K562 (cell line): ENCODE measurements around the gene CTNNBL1. TPM values are rescaled to one million over a fixed set of nuclear protein-coding genes. Genes with fewer than 3 reads are reported as not detected.

Experiments used
- ATAC-seq: fragments of 200-7000 bp; cut with Tn5 transposase; 3 replicates; pipeline ENCODE4 v1.9.1; 2020; ENCODE audit warnings: moderate library complexity
- BruUV-seq: library from RNA; stranded (reverse); fragments of 400-500 nt; replicated peaks from 2 replicates; lab custom pipeline; 2021; lab: Mats Ljungman, UMichigan
- CTCF ChIA-PET: fragments of 300-600 bp; formaldehyde crosslinking; extraction: SDS; loops from one replicate; lab custom pipeline; 2021; ENCODE audit warnings: low intra/inter-chr PET ratio; lab: Yijun Ruan, JAX
- POLR2A ChIA-PET: fragments of 300-600, 350-650 bp; sonication (Branson Sonifier 250); formaldehyde crosslinking; extraction: SDS; loops from one replicate; lab custom pipeline; 2021; ENCODE audit warnings: antibody characterized with exemption, inconsistent platforms; lab: Yijun Ruan, JAX
- DNase-seq, 4 experiments: peaks; one replicate each; pipeline versions ENCODE4 v3.0.0 to v3.0.0-alpha.2; 2011 to 2018; ENCODE audit warnings: low spot score in 3 of 4, mixed read lengths in 3 of 4; ENCODE audit errors: extremely low read depth in 1 of 4
- FAIRE-seq: peaks from 2 replicates; lab custom pipeline; 2011; peaks lifted over from hg19 to GRCh38; lab: Jason Lieb, UNC
- H2AFZ ChIP-seq: 2 replicates; pipeline ENCODE4 v1.6.0; 2011; ENCODE audit warnings: low read depth, low read length, control low read depth, inconsistent platforms
- H3K27ac ChIP-seq: fragments of 200-600 bp; 3 replicates; pipeline ENCODE4 v1.8.0; 2011; ENCODE audit warnings: low read depth, mild to moderate bottlenecking, control low read depth, inconsistent platforms, low read length, moderate library complexity, mixed read lengths; ENCODE audit errors: extremely low read depth
- H3K27me3 ChIP-seq, 2 experiments: fragments of 300-600 bp in 1 of 2; 2 replicates in 1 of 2; 3 replicates in 1 of 2; pipeline versions ENCODE4 v1.6.0 to v1.8.0; 2011; ENCODE audit warnings: inconsistent platforms in 2 of 2, low read length in 2 of 2, mild to moderate bottlenecking in 1 of 2, mixed read lengths in 1 of 2, moderate library complexity in 1 of 2; ENCODE audit not compliant: control insufficient read depth in 2 of 2, insufficient read depth in 2 of 2
- H3K36me3 ChIP-seq: fragments of 300-600 bp; 3 replicates; pipeline ENCODE4 v1.8.0; 2011; ENCODE audit warnings: mild to moderate bottlenecking, low read length, inconsistent platforms; ENCODE audit not compliant: control insufficient read depth, insufficient read depth
- H3K4me1 ChIP-seq, 2 experiments: fragments of 200-600 bp in 1 of 2; replicated peaks in 1 of 2; 2 replicates in 1 of 2; 3 replicates in 1 of 2; pipeline versions ENCODE4 v1.5.1 to v1.8.0; 2011; ENCODE audit warnings: inconsistent platforms in 2 of 2, low read length in 2 of 2, mild to moderate bottlenecking in 1 of 2, mixed read lengths in 1 of 2, moderate library complexity in 1 of 2; ENCODE audit not compliant: control insufficient read depth in 2 of 2, insufficient read depth in 2 of 2
- H3K4me2 ChIP-seq: 2 replicates; pipeline ENCODE4 v1.6.1; 2011; ENCODE audit warnings: low read length, control low read depth, inconsistent platforms, mixed read lengths; ENCODE audit not compliant: insufficient read depth
- H3K4me3 ChIP-seq: fragments of 200-600 bp; sonication (generic), shearing (Covaris generic); 2 replicates; pipeline ENCODE4 v1.5.1; 2016; ENCODE audit warnings: control low read depth, inconsistent platforms
- H3K79me2 ChIP-seq: fragments of 200-600 bp; 3 replicates; pipeline ENCODE4 v1.8.0; 2011; ENCODE audit warnings: low read length, inconsistent platforms; ENCODE audit not compliant: control insufficient read depth, insufficient read depth
- H3K9ac ChIP-seq, 2 experiments: 2 replicates each; pipeline versions ENCODE4 v1.6.0 to v1.6.1; 2011; ENCODE audit warnings: low read depth in 2 of 2, low read length in 2 of 2, control low read depth in 1 of 2, inconsistent platforms in 1 of 2, mild to moderate bottlenecking in 1 of 2, mixed read lengths in 1 of 2; ENCODE audit not compliant: insufficient read depth in 1 of 2
- H3K9me1 ChIP-seq: one replicate; pipeline ENCODE4 v1.6.0; 2011; ENCODE audit warnings: inconsistent platforms, mild to moderate bottlenecking, low read length, moderate library complexity; ENCODE audit not compliant: control insufficient read depth, insufficient read depth
- H3K9me3 ChIP-seq: replicated peaks from 2 replicates; pipeline ENCODE4 v1.5.1; 2011; ENCODE audit warnings: low read depth, low read length, inconsistent platforms; ENCODE audit not compliant: control insufficient read depth, insufficient read depth
- H4K20me1 ChIP-seq: replicated peaks from 2 replicates; pipeline ENCODE4 v1.6.1; 2011; ENCODE audit warnings: low read length, inconsistent platforms, mixed read lengths; ENCODE audit not compliant: control insufficient read depth, insufficient read depth
- EHMT2 ChIP-seq: fragments of 450-650 bp; IDR thresholded peaks from 2 replicates; pipeline ENCODE4 v1.6.1; 2018; ENCODE audit warnings: antibody characterized with exemption
- RBM17 ChIP-seq: fragments of 200-400 bp; formaldehyde crosslinking; IDR thresholded peaks from 2 replicates; pipeline ENCODE4 v1.6.1; 2017; ENCODE audit warnings: low read depth, mild to moderate bottlenecking, low read length, borderline replicate concordance
- RBM39 ChIP-seq: fragments of 200-400 bp; formaldehyde crosslinking; optimal IDR thresholded peaks from 2 replicates; pipeline ENCODE3; 2018; ENCODE audit warnings: low read depth, low read length
- SUPT5H ChIP-seq: fragments of 450-650 bp; IDR thresholded peaks from 2 replicates; pipeline ENCODE4 v1.6.1; 2016
- ZNF232 ChIP-seq: sonication (generic); formaldehyde crosslinking; IDR thresholded peaks from 2 replicates; pipeline ENCODE4 v1.8.0; 2022; ENCODE audit warnings: mild to moderate bottlenecking, missing genetic modification reagents
- ZNF253 ChIP-seq: fragments of 250-450 bp; sonication (Bioruptor Pico); conservative IDR thresholded peaks from 2 replicates; pipeline ENCODE4 v1.6.1; 2021; ENCODE audit warnings: mild to moderate bottlenecking
- in situ Hi-C: fragments of 300-500 bp; cut with MboI; formaldehyde crosslinking; loops from 4 replicates; pipeline ENCODE4 v1.15.0; 2018; ENCODE audit warnings: inconsistent platforms, mixed read lengths
- intact Hi-C: fragments of 100-400 bp; cut with micrococcal nuclease; formaldehyde crosslinking; loops from 2 replicates; pipeline ENCODE4 v1.14.2; 2022
- polyA plus RNA-seq, 8 experiments: library from polyadenylated mRNA; depleted of rRNA in 4 of 8; stranded (reverse) in 5 of 8; unstranded in 3 of 8; fragments of >200 nt; fragmentation: Nextera tagmentation in 2 of 8; fragmentation: Illumina TruSeq in 1 of 8; extraction: Ambion mirVana in 2 of 8; extraction: Trizol in 1 of 8; gene quantifications; 2 replicates each; pipeline versions ENCODE4 v1.2.1 to v1.2.3, GENCODE V29; 2011 to 2014; ENCODE audit warnings: inconsistent platforms in 1 of 8, missing spikeins in 1 of 8
- total RNA-seq, 7 experiments: library from RNA; depleted of rRNA in 6 of 7; stranded (reverse); fragments of >200 nt in 6 of 7; fragmentation: Illumina TruSeq in 2 of 7; extraction: Trizol in 2 of 7; gene quantifications; 2 replicates each; pipeline versions ENCODE4 v1.2.1 to v1.2.3, GENCODE V29; 2011 to 2021; ENCODE audit warnings: low replicate concordance in 1 of 7
- TF ChIP-seq, protein P1 (sequence below): sonication (generic); formaldehyde crosslinking; IDR thresholded peaks from 2 replicates; pipeline ENCODE4 v1.8.1; 2023; ENCODE audit warnings: mild to moderate bottlenecking, missing genetic modification reagents
- TF ChIP-seq, protein P2 (sequence below): fragments of 250-450 bp; sonication (Bioruptor Pico); IDR thresholded peaks from 2 replicates; pipeline ENCODE4 v1.8.0; 2021; ENCODE audit warnings: moderate library complexity, mild to moderate bottlenecking, inconsistent platforms
- TF ChIP-seq, protein P3 (sequence below): fragments of 450-650 bp; formaldehyde crosslinking; IDR thresholded peaks from 2 replicates; pipeline ENCODE4 v1.4.0; 2020; ENCODE audit warnings: mild to moderate bottlenecking, moderate library complexity

CTNNBL1 gene
- total and polyA plus RNA-seq, 9 of the 15 experiments (the other 6 are each of a cell fraction or from before 2014, with no cell fraction given), result 32.4 to 85.6 (median 43.6) TPM

DNA sequence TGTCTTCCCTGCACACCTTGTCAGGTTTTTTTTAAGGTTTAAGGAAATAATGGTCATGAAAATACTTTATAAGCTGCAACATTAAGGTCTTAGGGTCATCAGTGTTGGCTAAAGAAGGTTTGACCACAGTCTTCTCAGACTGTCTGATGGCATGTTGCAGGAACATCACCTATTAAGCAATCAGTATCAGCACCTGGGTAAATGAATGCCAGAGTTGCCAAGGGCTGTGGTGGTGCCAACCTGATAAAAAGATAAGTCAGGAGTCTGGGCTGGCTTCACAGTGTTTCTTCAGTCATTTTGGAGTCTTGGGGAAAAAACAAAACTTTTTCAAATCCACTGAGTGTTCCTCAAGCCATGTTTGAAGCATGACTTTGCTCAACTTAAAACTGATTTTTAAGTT is 147.6 kb downstream of the CTNNBL1 start:
- BruUV-seq, result no TSS peak

More for the DNA sequence above, 147.6 kb downstream of the CTNNBL1 start:
- H3K27ac ChIP-seq, result no peak overlapping the region
- TF ChIP-seq SUPT5H, result no peak
- TF ChIP-seq, protein P1, sequence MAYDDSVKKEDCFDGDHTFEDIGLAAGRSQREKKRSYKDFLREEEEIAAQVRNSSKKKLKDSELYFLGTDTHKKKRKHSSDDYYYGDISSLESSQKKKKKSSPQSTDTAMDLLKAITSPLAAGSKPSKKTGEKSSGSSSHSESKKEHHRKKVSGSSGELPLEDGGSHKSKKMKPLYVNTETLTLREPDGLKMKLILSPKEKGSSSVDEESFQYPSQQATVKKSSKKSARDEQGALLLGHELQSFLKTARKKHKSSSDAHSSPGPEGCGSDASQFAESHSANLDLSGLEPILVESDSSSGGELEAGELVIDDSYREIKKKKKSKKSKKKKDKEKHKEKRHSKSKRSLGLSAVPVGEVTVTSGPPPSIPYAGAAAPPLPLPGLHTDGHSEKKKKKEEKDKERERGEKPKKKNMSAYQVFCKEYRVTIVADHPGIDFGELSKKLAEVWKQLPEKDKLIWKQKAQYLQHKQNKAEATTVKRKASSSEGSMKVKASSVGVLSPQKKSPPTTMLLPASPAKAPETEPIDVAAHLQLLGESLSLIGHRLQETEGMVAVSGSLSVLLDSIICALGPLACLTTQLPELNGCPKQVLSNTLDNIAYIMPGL (CRISPR knock-in tag), result no peak
- TF ChIP-seq, protein P2, sequence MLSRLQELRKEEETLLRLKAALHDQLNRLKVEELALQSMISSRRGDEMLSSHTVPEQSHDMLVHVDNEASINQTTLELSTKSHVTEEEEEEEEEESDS (CRISPR knock-in tag), result no peak
- no peak for TF ChIP-seq ZNF232 (CRISPR knock-in tag)
- no peak for TF ChIP-seq RBM39
- TF ChIP-seq, protein P3, sequence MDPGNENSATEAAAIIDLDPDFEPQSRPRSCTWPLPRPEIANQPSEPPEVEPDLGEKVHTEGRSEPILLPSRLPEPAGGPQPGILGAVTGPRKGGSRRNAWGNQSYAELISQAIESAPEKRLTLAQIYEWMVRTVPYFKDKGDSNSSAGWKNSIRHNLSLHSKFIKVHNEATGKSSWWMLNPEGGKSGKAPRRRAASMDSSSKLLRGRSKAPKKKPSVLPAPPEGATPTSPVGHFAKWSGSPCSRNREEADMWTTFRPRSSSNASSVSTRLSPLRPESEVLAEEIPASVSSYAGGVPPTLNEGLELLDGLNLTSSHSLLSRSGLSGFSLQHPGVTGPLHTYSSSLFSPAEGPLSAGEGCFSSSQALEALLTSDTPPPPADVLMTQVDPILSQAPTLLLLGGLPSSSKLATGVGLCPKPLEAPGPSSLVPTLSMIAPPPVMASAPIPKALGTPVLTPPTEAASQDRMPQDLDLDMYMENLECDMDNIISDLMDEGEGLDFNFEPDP (CRISPR knock-in tag), result no peak
- no peak for TF ChIP-seq ZNF253
- no peak for TF ChIP-seq RBM17
- no peak for TF ChIP-seq EHMT2
- CTCF ChIA-PET, result no interaction called here
- no peaks in the 10 kb centered on the region for H3K9me1 ChIP-seq
- H3K4me2 ChIP-seq, result no peak overlapping the region
- intact Hi-C loops (no loop called here), in situ Hi-C loops (no loop called here)
- H3K4me1 ChIP-seq, result peaks cover 14 to 15% of the 10 kb centered on the region in 2 experiments; a peak in 4 of 5 replicates
- no peak overlapping the region for H3K4me3 ChIP-seq
- POLR2A ChIA-PET, result no interaction called here
- FAIRE-seq (no peak), DNase-seq (no peak), ATAC-seq (no peak)
- H4K20me1 ChIP-seq, result no peaks in the 10 kb centered on the region
- H3K79me2 ChIP-seq, result no peaks in the 10 kb centered on the region
- H3K9ac ChIP-seq, result no peak overlapping the region
- H3K9me3 ChIP-seq, result no peaks in the 10 kb centered on the region
- H3K27me3 ChIP-seq, result no peaks in the 10 kb centered on the region
- peaks cover 21% of the 10 kb centered on the region; the same call in 2 of the 3 replicates for H3K36me3 ChIP-seq
- no peak overlapping the region for H2AFZ ChIP-seq
